GM12864 (cell line): ENCODE data around the gene WDR37.

Experiments used
- DNase-seq: peaks from one replicate; pipeline ENCODE4 v3.0.0-alpha.2; 2011; ENCODE audit warnings: low read depth
- H3K4me3 ChIP-seq: 2 replicates; pipeline ENCODE4 v1.5.1; 2011; ENCODE audit warnings: mild to moderate bottlenecking, low read depth, low read length, control low read depth
- CTCF ChIP-seq: IDR thresholded peaks from 2 replicates; pipeline ENCODE4 v1.5.1; 2011; ENCODE audit warnings: low read depth, mild to moderate bottlenecking, moderate library complexity, low read length, control low read depth, inconsistent platforms; ENCODE audit errors: missing control alignments

WDR37 gene

GRCh38 chr10:1128115-1128514, 71.9 kb downstream of the WDR37 start:
- no peak for TF ChIP-seq CTCF
- DNase-seq: no peak
- H3K4me3 ChIP-seq: no peak overlapping the region

- no peak overlapping the region for H3K4me3 ChIP-seq
- no peak for DNase-seq
- no peak for TF ChIP-seq CTCF
Observed at GRCh38 chr10:1128649-1129048, 72.5 kb downstream of the WDR37 start.

GRCh38 chr10:1130226-1130625, 74.0 kb downstream of the WDR37 start:
- H3K4me3 ChIP-seq: no peak overlapping the region
- no peak for DNase-seq
- TF ChIP-seq CTCF: no peak

- DNase-seq: no peak
- no peak overlapping the region for H3K4me3 ChIP-seq
- TF ChIP-seq CTCF: no peak
Observed at GRCh38 chr10:1130995-1131790, 75.0 kb downstream of the WDR37 start.

GRCh38 chr10:1132584-1132983, 76.4 kb downstream of the WDR37 start:
- H3K4me3 ChIP-seq: no peak overlapping the region
- TF ChIP-seq CTCF: no peak
- DNase-seq: no peak

GRCh38 chr10:1133495-1134045, 77.4 kb downstream of the WDR37 start:
- no peak for DNase-seq
- TF ChIP-seq CTCF: no peak
- H3K4me3 ChIP-seq: no peak overlapping the region

- TF ChIP-seq CTCF: no peak
- DNase-seq: no peak
- H3K4me3 ChIP-seq: no peak overlapping the region
Observed at GRCh38 chr10:1134156-1134555, 78.0 kb downstream of the WDR37 start.
